GM19328 (cell line): ENCODE measurements around the gene LSM4.

Source experiments
- ATAC-seq: cut with Tn5 transposase; IDR thresholded peaks from one replicate; pipeline ENCODE4 v1.9.1; 2021; ENCODE audit warnings: mild to moderate bottlenecking, moderate library complexity; ENCODE audit not compliant: unreplicated experiment

The LSM4 gene

GRCh38 chr19:18279266-18279515 is 43.7 kb downstream of the LSM4 start:
- no peak for ATAC-seq

- ATAC-seq, result no peak
Measured at GRCh38 chr19:18278521-18279265, 44.2 kb downstream of the LSM4 start.

- ATAC-seq, result no peak
Measured at GRCh38 chr19:18274781-18275356, 48.0 kb downstream of the LSM4 start.

GRCh38 chr19:18274219-18274780 is 48.6 kb downstream of the LSM4 start, which contains the start of gene IQCN:
Gene IQCN (minus strand): TSS chr19:18274452. CDS start chr19:18269478, 4,974 bp downstream.
- ATAC-seq, result no peak

- ATAC-seq, result no peak
Measured at GRCh38 chr19:18273561-18274218, 49.2 kb downstream of the LSM4 start.

- no peak for ATAC-seq
Measured at GRCh38 chr19:18271433-18271841, 51.4 kb downstream of the LSM4 start.

- ATAC-seq, result no peak
Measured at GRCh38 chr19:18270326-18270725, 52.5 kb downstream of the LSM4 start.

GRCh38 chr19:18269070-18269723 is 53.7 kb downstream of the LSM4 start:
- ATAC-seq, result no peak

GRCh38 chr19:18266771-18267686 is 55.8 kb downstream of the LSM4 start:
- no peak for ATAC-seq

GRCh38 chr19:18265582-18265981 is 57.3 kb downstream of the LSM4 start:
- no peak for ATAC-seq

- ATAC-seq, result no peak
Measured at GRCh38 chr19:18264971-18265540, 57.8 kb downstream of the LSM4 start.

- no peak for ATAC-seq
Measured at GRCh38 chr19:18264137-18264854, 58.6 kb downstream of the LSM4 start.

GRCh38 chr19:18263324-18264136 is 59.3 kb downstream of the LSM4 start:
- no peak for ATAC-seq

- no peak for ATAC-seq
Measured at GRCh38 chr19:18262917-18263316, 60.0 kb downstream of the LSM4 start.

- no peak for ATAC-seq
Measured at GRCh38 chr19:18262144-18262543, 60.7 kb downstream of the LSM4 start.

- no peak for ATAC-seq
Measured at GRCh38 chr19:18261474-18261873, 61.4 kb downstream of the LSM4 start.

GRCh38 chr19:18259893-18260292 is 63.0 kb downstream of the LSM4 start:
- no peak for ATAC-seq
